Stomach (tissue), 4 donors: ENCODE data around the gene WEE1.

ENCODE experiments used
- EP300 ChIP-seq: sonication (generic); formaldehyde crosslinking; IDR thresholded peaks from one replicate; pipeline ENCODE4 v1.6.1; 2017; ENCODE audit warnings: antibody characterized with exemption
- POLR2A ChIP-seq, 4 donors: fragments of 450-650 bp; IDR thresholded peaks; one replicate each; pipeline ENCODE4 v1.6.1; 2016; ENCODE audit warnings: antibody characterized with exemption in 4 of 4, control low read depth in 2 of 4, mild to moderate bottlenecking in 1 of 4, moderate library complexity in 1 of 4
- POLR2AphosphoS5 ChIP-seq, 3 donors: sonication (generic); formaldehyde crosslinking; IDR thresholded peaks; one replicate each; pipeline ENCODE4 v1.6.1; 2016; ENCODE audit warnings: antibody characterized with exemption in 3 of 3
- TF ChIP-seq, protein P1 (sequence below), 7 experiments: fragments of 450-650 bp in 4 of 7; fragments of 200-600 bp in 3 of 7; sonication (generic) in 3 of 7; IDR thresholded peaks; one replicate each; pipeline ENCODE4 v1.5.1; 2016 to 2019; ENCODE audit warnings: antibody characterized with exemption in 7 of 7, control low read depth in 2 of 7, mild to moderate bottlenecking in 1 of 7

DNA sequence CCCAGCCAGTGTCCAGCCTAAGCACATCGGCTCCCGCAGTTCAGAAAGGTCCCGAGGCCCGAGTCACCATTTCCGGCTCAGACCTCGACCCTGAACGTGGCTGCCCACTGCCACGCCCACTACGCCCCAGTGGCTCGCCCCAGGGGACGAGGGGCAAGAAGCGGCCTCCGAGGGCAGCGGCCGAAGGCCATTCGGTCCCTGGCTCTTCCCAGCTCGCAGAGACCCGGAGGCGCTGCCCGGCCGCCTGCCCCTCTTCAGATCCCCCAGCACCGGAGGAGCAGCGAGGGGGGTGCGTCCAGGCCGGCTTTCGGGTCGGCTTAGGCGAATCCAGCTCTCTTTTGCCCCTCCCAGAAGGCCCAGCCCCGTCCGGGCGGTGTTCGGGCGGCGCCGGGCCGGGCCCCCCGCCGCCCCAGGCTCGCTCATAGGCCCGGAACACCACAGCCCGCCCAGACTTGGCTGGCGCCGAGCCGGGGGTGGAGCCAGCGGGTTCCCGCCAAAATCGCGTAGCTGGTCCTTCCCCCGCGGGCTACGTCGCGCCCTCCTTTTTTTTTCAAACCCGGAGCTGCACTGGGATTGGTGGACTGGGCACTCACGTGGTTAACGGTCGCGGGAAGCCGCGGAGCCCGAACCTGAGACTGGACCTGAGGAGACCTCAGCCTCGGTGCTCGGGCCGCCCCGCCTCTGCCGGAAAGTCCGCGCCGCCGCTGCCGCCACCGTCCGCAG, at the start of gene WEE1:
- TF ChIP-seq, protein P1, sequence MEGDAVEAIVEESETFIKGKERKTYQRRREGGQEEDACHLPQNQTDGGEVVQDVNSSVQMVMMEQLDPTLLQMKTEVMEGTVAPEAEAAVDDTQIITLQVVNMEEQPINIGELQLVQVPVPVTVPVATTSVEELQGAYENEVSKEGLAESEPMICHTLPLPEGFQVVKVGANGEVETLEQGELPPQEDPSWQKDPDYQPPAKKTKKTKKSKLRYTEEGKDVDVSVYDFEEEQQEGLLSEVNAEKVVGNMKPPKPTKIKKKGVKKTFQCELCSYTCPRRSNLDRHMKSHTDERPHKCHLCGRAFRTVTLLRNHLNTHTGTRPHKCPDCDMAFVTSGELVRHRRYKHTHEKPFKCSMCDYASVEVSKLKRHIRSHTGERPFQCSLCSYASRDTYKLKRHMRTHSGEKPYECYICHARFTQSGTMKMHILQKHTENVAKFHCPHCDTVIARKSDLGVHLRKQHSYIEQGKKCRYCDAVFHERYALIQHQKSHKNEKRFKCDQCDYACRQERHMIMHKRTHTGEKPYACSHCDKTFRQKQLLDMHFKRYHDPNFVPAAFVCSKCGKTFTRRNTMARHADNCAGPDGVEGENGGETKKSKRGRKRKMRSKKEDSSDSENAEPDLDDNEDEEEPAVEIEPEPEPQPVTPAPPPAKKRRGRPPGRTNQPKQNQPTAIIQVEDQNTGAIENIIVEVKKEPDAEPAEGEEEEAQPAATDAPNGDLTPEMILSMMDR (IDR thresholded peaks at IDR 0.05) = no peak
- TF ChIP-seq POLR2A (IDR thresholded peaks at IDR 0.05) = no peak
- peak; percentile 9 for TF ChIP-seq EP300
- peak; percentile 65 to 76 (median 69) for TF ChIP-seq POLR2AphosphoS5 (IDR thresholded peaks at IDR 0.05)
